GM12878 (cell line): ENCODE results near the gene TAS2R30. TPM values are rescaled to one million over a fixed set of nuclear protein-coding genes. Genes with fewer than 3 reads are reported as not detected.

ENCODE experiments used
- ATAC-seq: fragments of 200-7000 bp; cut with Tn5 transposase; 3 replicates; pipeline ENCODE4 v1.9.1; 2020; ENCODE audit warnings: mild to moderate bottlenecking, moderate library complexity
- BruUV-seq: library from RNA; stranded (reverse); fragments of 400-500 nt; replicated peaks from 2 replicates; lab custom pipeline; 2021; lab: Mats Ljungman, UMichigan
- CTCF ChIA-PET: fragments of 300-600 bp; sonication (Branson Sonifier 250); formaldehyde crosslinking; extraction: SDS; loops from one replicate; lab custom pipeline; 2021; ENCODE audit warnings: inconsistent platforms; lab: Yijun Ruan, JAX
- POLR2A ChIA-PET: fragments of 350-600 bp; formaldehyde crosslinking; extraction: SDS; loops from one replicate; lab custom pipeline; 2021; ENCODE audit warnings: inconsistent platforms; lab: Charles Lee
- RAD21 ChIA-PET: fragments of 300-600 bp; sonication (Branson Sonifier 250); formaldehyde crosslinking; loops from one replicate; lab custom pipeline; 2023; ENCODE audit warnings: antibody characterized with exemption; ENCODE audit not compliant: unreplicated experiment; lab: Charles Lee
- SMC1A ChIA-PET: fragments of 300-600 bp; sonication (Branson Sonifier 250); formaldehyde crosslinking; loops from one replicate; lab custom pipeline; 2023; ENCODE audit not compliant: unreplicated experiment, uncharacterized antibody; lab: Charles Lee
- DNase-seq: peaks from one replicate; pipeline ENCODE4 v3.0.0-alpha.2; 2011; ENCODE audit warnings: low read depth, low spot score
- FAIRE-seq: peaks from 3 replicates; lab custom pipeline; 2011; peaks lifted over from hg19 to GRCh38; lab: Jason Lieb, UNC
- H2AFZ ChIP-seq: 2 replicates; pipeline ENCODE4 v1.6.0; 2011; ENCODE audit warnings: low read depth, low read length, control low read depth; ENCODE audit not compliant: control insufficient read depth
- H3K27ac ChIP-seq: 2 replicates; pipeline ENCODE4 v1.5.1; 2011; ENCODE audit warnings: control low read depth; ENCODE audit not compliant: control insufficient read depth, insufficient read depth
- H3K27me3 ChIP-seq, 2 experiments: replicated peaks in 1 of 2; 2 replicates each; pipeline versions ENCODE4 v1.6.0 to v1.6.1; 2011; ENCODE audit warnings: low read length in 1 of 2; ENCODE audit not compliant: control insufficient read depth in 2 of 2, insufficient read depth in 2 of 2
- H3K36me3 ChIP-seq, 2 experiments: 2 replicates each; pipeline ENCODE4 v1.5.1; 2011; ENCODE audit warnings: low read length in 1 of 2; ENCODE audit not compliant: control insufficient read depth in 2 of 2, insufficient read depth in 2 of 2
- H3K4me1 ChIP-seq: 2 replicates; pipeline ENCODE4 v1.6.1; 2011; ENCODE audit warnings: mild to moderate bottlenecking, low read length, moderate library complexity, mixed read lengths; ENCODE audit not compliant: control insufficient read depth, insufficient read depth
- H3K4me2 ChIP-seq: 2 replicates; pipeline ENCODE4 v1.6.0; 2011; ENCODE audit warnings: control low read depth; ENCODE audit not compliant: control insufficient read depth, insufficient read depth
- H3K4me3 ChIP-seq: fragments of 200-600 bp; sonication (generic); 2 replicates; pipeline ENCODE4 v1.5.1; 2016
- H3K79me2 ChIP-seq: 2 replicates; pipeline ENCODE4 v1.6.0; 2011; ENCODE audit warnings: low read length; ENCODE audit not compliant: control insufficient read depth, insufficient read depth
- H3K9ac ChIP-seq: 2 replicates; pipeline ENCODE4 v1.8.0; 2011; ENCODE audit warnings: low read length, control low read depth, mixed read lengths; ENCODE audit not compliant: control insufficient read depth, insufficient read depth
- H3K9me3 ChIP-seq: replicated peaks from 3 replicates; pipeline ENCODE4 v1.5.1; 2011; ENCODE audit warnings: mild to moderate bottlenecking, low read length; ENCODE audit not compliant: control insufficient read depth, insufficient read depth
- H4K20me1 ChIP-seq: 2 replicates; pipeline ENCODE4 v1.6.0; 2011; ENCODE audit not compliant: control insufficient read depth, insufficient read depth
- BHLHE40 ChIP-seq, 2 experiments: fragments of 450-650 bp in 1 of 2; IDR thresholded peaks; 2 replicates each; pipeline ENCODE4 v1.6.1; 2011 to 2017; ENCODE audit warnings: low read depth in 2 of 2, borderline replicate concordance in 1 of 2, improper control_type of control experiment in 1 of 2, low read length in 1 of 2, mild to moderate bottlenecking in 1 of 2
- E2F4 ChIP-seq: IDR thresholded peaks from 2 replicates; pipeline ENCODE4 v1.6.1; 2012; ENCODE audit warnings: low read depth, low read length, improper control_type of control experiment
- GATAD2B ChIP-seq: fragments of 450-650 bp; conservative IDR thresholded peaks from 2 replicates; pipeline ENCODE4 v1.6.1; 2017; ENCODE audit warnings: low read depth, mild to moderate bottlenecking, moderate library complexity
- IRF3 ChIP-seq: fragments of 450-650 bp; IDR thresholded peaks from 2 replicates; pipeline ENCODE4 v1.6.1; 2014; ENCODE audit warnings: mild to moderate bottlenecking
- KDM1A ChIP-seq: fragments of 200-600 bp; sonication (generic); IDR thresholded peaks from 2 replicates; pipeline ENCODE4 v1.6.1; 2016; ENCODE audit warnings: borderline replicate concordance
- MEF2A ChIP-seq: IDR thresholded peaks from 2 replicates; pipeline ENCODE4 v1.6.1; 2011; ENCODE audit warnings: low read depth, mild to moderate bottlenecking, low read length, moderate library complexity; ENCODE audit not compliant: insufficient read depth
- MTA3 ChIP-seq: IDR thresholded peaks from 2 replicates; pipeline ENCODE4 v1.6.1; 2012; ENCODE audit warnings: low read length, inconsistent platforms, borderline replicate concordance
- NBN ChIP-seq: fragments of 450-650 bp; IDR thresholded peaks from 2 replicates; pipeline ENCODE4 v1.6.1; 2016
- NKRF ChIP-seq: fragments of 450-650 bp; conservative IDR thresholded peaks from 2 replicates; pipeline ENCODE4 v1.6.1; 2017; ENCODE audit warnings: mild to moderate bottlenecking, moderate library complexity
- PAX5 ChIP-seq: IDR thresholded peaks from 2 replicates; pipeline ENCODE4 v1.6.1; 2011; ENCODE audit warnings: low read depth, low read length, borderline replicate concordance
- PAX8 ChIP-seq: fragments of 450-650 bp; IDR thresholded peaks from 2 replicates; pipeline ENCODE4 v1.6.1; 2017; ENCODE audit warnings: mild to moderate bottlenecking, moderate library complexity
- PBX3 ChIP-seq: IDR thresholded peaks from 2 replicates; pipeline ENCODE4 v1.6.1; 2011; ENCODE audit warnings: mild to moderate bottlenecking, low read depth, low read length, moderate library complexity; ENCODE audit not compliant: insufficient replicate concordance
- RELB ChIP-seq: fragments of 450-650 bp; IDR thresholded peaks from 2 replicates; pipeline ENCODE4 v1.6.1; 2017; ENCODE audit warnings: low read depth, mild to moderate bottlenecking, moderate library complexity
- SKIL ChIP-seq: fragments of 450-650 bp; IDR thresholded peaks from 2 replicates; pipeline ENCODE4 v1.6.1; 2017; ENCODE audit warnings: mild to moderate bottlenecking, low read depth, inconsistent platforms; ENCODE audit not compliant: poor library complexity, severe bottlenecking
- STAT3 ChIP-seq: IDR thresholded peaks from 2 replicates; pipeline ENCODE4 v1.6.1; 2011; ENCODE audit warnings: low read depth, low read length, improper control_type of control experiment
- ZNF622 ChIP-seq: fragments of 450-650 bp; IDR thresholded peaks from 2 replicates; pipeline ENCODE4 v1.6.1; 2017; ENCODE audit warnings: mild to moderate bottlenecking, inconsistent platforms
- WGBS: methylation state at CpG from one replicate; pipeline ENCODE4 v1.1.6; 2016; ENCODE audit warnings: low lambda C conversion rate; ENCODE audit not compliant: insufficient replicate concordance, insufficient coverage; ENCODE audit errors: missing lambda C conversion rate; 5-methylcytosine and 5-hydroxymethylcytosine counted together
- in situ Hi-C: fragments of 300-500 bp; cut with MboI; formaldehyde crosslinking; loops from 9 replicates; pipeline ENCODE4 v1.14.3; 2018; ENCODE audit warnings: mixed read lengths
- intact Hi-C: fragments of 100-400 bp; cut with micrococcal nuclease; formaldehyde crosslinking; loops from one replicate; pipeline ENCODE4 v1.14.2; 2022; ENCODE audit not compliant: unreplicated experiment
- polyA plus RNA-seq, 11 experiments: library from polyadenylated mRNA; depleted of rRNA in 4 of 11; unstranded in 6 of 11; stranded (reverse) in 5 of 11; fragments of >200 nt; fragmentation: Nextera tagmentation in 4 of 11; fragmentation: Illumina TruSeq in 1 of 11; extraction: Ambion mirVana in 4 of 11; extraction: Trizol in 1 of 11; gene quantifications; 1 replicate in 1 of 11; 2 replicates in 10 of 11; pipeline versions ENCODE4 v1.2.1 to v1.2.3, GENCODE V29; 2011 to 2016; ENCODE audit warnings: inconsistent platforms in 2 of 11, missing spikeins in 2 of 11, low read depth in 1 of 11
- total RNA-seq, 4 experiments: library from RNA; depleted of rRNA in 3 of 4; stranded (reverse); fragments of >200 nt in 3 of 4; fragmentation: Illumina TruSeq in 1 of 4; extraction: Trizol in 1 of 4; gene quantifications; 2 replicates each; pipeline versions ENCODE4 v1.2.1 to v1.2.3, GENCODE V29; 2013 to 2021

The TAS2R30 gene
- total and polyA plus RNA-seq, 10 of the 15 experiments (the other 5 are each of a cell fraction or from before 2014, with no cell fraction given) = 0.09 to 5.9 (median 0.54) TPM; not detected in 3

- no peak within 1 kb of the TSS for H3K9ac ChIP-seq
- ChIA-PET POLR2A (no interaction called here), CTCF (no interaction called here), RAD21 (no interaction called here), SMC1A (no interaction called here)
- no peak within 1 kb of the TSS for H3K4me2 ChIP-seq
- intact Hi-C loops (no loop called here), in situ Hi-C loops (no loop called here)
- no peak within 1 kb of the TSS for H3K27ac ChIP-seq
- no TSS peak for BruUV-seq
- H3K4me3 ChIP-seq = no peak within 1 kb of the TSS
- no peaks in the 10 kb centered on the region for H4K20me1 ChIP-seq
- no peak within 1 kb of the TSS for H2AFZ ChIP-seq
- no peaks in the 10 kb centered on the region for H3K79me2 ChIP-seq
- DNase-seq = no peak
- FAIRE-seq = no peak
- 100% methylated on average over 5 of the region's 6 CpGs for WGBS
- H3K4me1 ChIP-seq = no peaks in the 10 kb centered on the region
- no peaks in the 10 kb centered on the region; the same call in 1 of the 3 replicates for H3K9me3 ChIP-seq
- TF ChIP-seq ZNF622 = no peak
- no peak for TF ChIP-seq MEF2A
- TF ChIP-seq E2F4 = no peak
- TF ChIP-seq NBN = no peak
- TF ChIP-seq MTA3 = no peak
- no peak for TF ChIP-seq PAX8
- no peak for TF ChIP-seq PBX3
- TF ChIP-seq SKIL = no peak
- no peak for TF ChIP-seq KDM1A
- no peak for TF ChIP-seq IRF3
- no peak for TF ChIP-seq PAX5
- no peak for TF ChIP-seq RELB
- no peak for TF ChIP-seq NKRF
- no peak for TF ChIP-seq BHLHE40 (IDR thresholded peaks at IDR 0.05; ENCODE audit: borderline replicate concordance in 1 of 2, low read depth in 2 of 2, low read length in 1 of 2)
- TF ChIP-seq GATAD2B = no peak
- no peak for TF ChIP-seq STAT3
- H3K36me3 ChIP-seq = no peaks in the 10 kb centered on the region
- no peaks in the 10 kb centered on the region for H3K27me3 ChIP-seq
- no peak for ATAC-seq
Observed at GRCh38 chr12:11092128-11092527, 42.3 kb downstream of the TAS2R30 start, which contains the start of gene TAS2R43. Gene TAS2R43, minus strand, starts transcription at chr12:11092313. Its CDS starts 84 bp downstream, at chr12:11092229.
